ENCODE measurements around the gene HDGFL3.
A peak's percentile ranks its signal among the peaks of the same experiment; 100 is the strongest.

HDGFL3 gene

GRCh38 chr15:83207009-83207659, 489 bp downstream of the HDGFL3 start (continued):
- TF ChIP-seq ZBTB17 (tag by site-specific recombination; IDR thresholded peaks at IDR 0.05) = no peak
- peak; percentile 88 for TF ChIP-seq YY1 (tag by site-specific recombination; IDR thresholded peaks at IDR 0.05)
- TF ChIP-seq ZBTB11 (tag by site-specific recombination; conservative IDR thresholded peaks at IDR 0.05; ENCODE audit: low read depth) = no peak
- no peak for TF ChIP-seq PRDM1 (tag by site-specific recombination; IDR thresholded peaks at IDR 0.05)
- no peak for TF ChIP-seq ZFP3 (tag by site-specific recombination; IDR thresholded peaks at IDR 0.05; ENCODE audit: low read depth)
- TF ChIP-seq ZNF350 (tag by site-specific recombination; IDR thresholded peaks at IDR 0.05) = no peak
- peak; percentile 74; the same call in 1 of the 2 replicates for TF ChIP-seq ZNF660 (tag by site-specific recombination; IDR thresholded peaks at IDR 0.05)
- TF ChIP-seq BCL6B (tag by site-specific recombination; IDR thresholded peaks at IDR 0.05) = no peak
- no peak for TF ChIP-seq ZNF239 (tag by site-specific recombination; IDR thresholded peaks at IDR 0.05)
- TF ChIP-seq ZNF394 (tag by site-specific recombination; IDR thresholded peaks at IDR 0.05; ENCODE audit: borderline replicate concordance) = no peak
- TF ChIP-seq ZNF549 (tag by site-specific recombination; IDR thresholded peaks at IDR 0.05) = no peak
- no peak for TF ChIP-seq ZNF223 (tag by site-specific recombination; IDR thresholded peaks at IDR 0.05)
- TF ChIP-seq GFI1B (tag by site-specific recombination; IDR thresholded peaks at IDR 0.05) = no peak
- no peak for TF ChIP-seq WT1 (tag by site-specific recombination; IDR thresholded peaks at IDR 0.05)
- TF ChIP-seq PBX3 (CRISPR knock-in tag; IDR thresholded peaks at IDR 0.05) = no peak
- TF ChIP-seq EGR2 (tag by site-specific recombination; IDR thresholded peaks at IDR 0.05; ENCODE audit: low read depth) = peak; percentile 79
- TF ChIP-seq ZNF548 (tag by site-specific recombination; IDR thresholded peaks at IDR 0.05) = no peak
- no peak for TF ChIP-seq ZBTB10 (tag by site-specific recombination; IDR thresholded peaks at IDR 0.05)
- TF ChIP-seq ZBTB1 (tag by site-specific recombination; IDR thresholded peaks at IDR 0.05) = no peak
- no peak for TF ChIP-seq ZNF169 (tag by site-specific recombination; IDR thresholded peaks at IDR 0.05)
- no peak for TF ChIP-seq ZSCAN16 (tag by site-specific recombination; IDR thresholded peaks at IDR 0.05)
- no peak; the same call in 1 of the 2 replicates for TF ChIP-seq ZNF121 (tag by site-specific recombination; IDR thresholded peaks at IDR 0.05)
- no peak for TF ChIP-seq ZNF677 (tag by site-specific recombination; IDR thresholded peaks at IDR 0.05)
- no peak for TF ChIP-seq ZNF423 (tag by site-specific recombination; IDR thresholded peaks at IDR 0.05)
- no peak for TF ChIP-seq GLI4 (tag by site-specific recombination; IDR thresholded peaks at IDR 0.05)
- no peak for TF ChIP-seq ZNF148 (tag by site-specific recombination; IDR thresholded peaks at IDR 0.05; ENCODE audit: borderline replicate concordance)
- peak; percentile 81 for TF ChIP-seq YY2 (tag by site-specific recombination; IDR thresholded peaks at IDR 0.05)
- no peak for TF ChIP-seq FEZF1 (tag by site-specific recombination; IDR thresholded peaks at IDR 0.05)
- TF ChIP-seq ZNF621 (tag by site-specific recombination; IDR thresholded peaks at IDR 0.05) = no peak
